ENCODE data around the gene STK24. TPM values are rescaled to one million over a fixed set of nuclear protein-coding genes. Genes with fewer than 3 reads are reported as not detected.
"Not testable (repeated sequence)": the region's sequence is repeated elsewhere in the genome, so short reads cannot be mapped to it uniquely, and the experiment has no call there.

Gene STK24
- total RNA-seq, 1 experiment from 2014 or later = 121 TPM

DNA sequence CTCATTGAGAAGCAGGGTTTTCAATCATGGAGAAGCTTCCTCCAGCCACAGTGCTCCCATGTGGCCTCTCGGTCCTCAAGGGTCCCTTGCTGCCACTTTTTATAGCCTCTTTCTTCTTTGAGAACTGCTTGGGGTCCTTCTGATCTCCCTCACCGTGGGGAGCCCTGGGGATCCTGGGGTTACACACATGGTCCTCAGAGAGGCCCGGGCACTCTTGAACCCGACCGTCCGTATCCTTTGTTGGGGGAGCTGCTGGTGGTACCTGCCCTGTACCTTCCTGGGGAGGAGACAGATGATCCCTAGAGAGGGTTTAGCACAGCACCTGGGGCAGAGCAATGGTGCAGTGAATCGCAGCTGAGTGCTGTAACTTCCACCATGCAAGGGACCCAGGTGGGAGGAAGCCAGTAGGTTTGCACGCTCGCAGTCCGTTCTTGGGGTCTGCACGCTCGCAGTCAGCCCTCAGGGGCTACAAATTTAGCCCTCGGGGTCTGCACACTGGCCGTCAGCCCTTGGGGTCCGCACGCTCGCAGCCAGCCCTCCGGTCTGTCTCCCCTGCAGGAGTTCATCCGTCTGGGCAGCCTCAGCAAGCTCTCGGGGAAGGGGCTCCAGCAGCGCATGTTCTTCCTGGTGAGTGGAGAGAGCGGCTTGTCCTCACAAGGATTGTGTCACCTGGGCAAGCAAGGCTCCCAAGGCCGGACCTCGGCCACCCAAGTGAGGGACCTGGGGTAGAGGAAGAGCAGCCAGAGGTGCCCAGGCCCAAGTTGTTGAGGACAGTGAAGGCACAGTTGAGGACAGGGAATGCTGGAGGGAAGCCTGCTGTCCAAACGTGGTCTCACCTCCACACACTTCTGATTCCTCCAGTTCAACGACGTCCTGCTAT is 138.4 kb downstream of the STK24 start:
- DNase-seq (ENCODE audit: low spot score) = no peak

DNA sequence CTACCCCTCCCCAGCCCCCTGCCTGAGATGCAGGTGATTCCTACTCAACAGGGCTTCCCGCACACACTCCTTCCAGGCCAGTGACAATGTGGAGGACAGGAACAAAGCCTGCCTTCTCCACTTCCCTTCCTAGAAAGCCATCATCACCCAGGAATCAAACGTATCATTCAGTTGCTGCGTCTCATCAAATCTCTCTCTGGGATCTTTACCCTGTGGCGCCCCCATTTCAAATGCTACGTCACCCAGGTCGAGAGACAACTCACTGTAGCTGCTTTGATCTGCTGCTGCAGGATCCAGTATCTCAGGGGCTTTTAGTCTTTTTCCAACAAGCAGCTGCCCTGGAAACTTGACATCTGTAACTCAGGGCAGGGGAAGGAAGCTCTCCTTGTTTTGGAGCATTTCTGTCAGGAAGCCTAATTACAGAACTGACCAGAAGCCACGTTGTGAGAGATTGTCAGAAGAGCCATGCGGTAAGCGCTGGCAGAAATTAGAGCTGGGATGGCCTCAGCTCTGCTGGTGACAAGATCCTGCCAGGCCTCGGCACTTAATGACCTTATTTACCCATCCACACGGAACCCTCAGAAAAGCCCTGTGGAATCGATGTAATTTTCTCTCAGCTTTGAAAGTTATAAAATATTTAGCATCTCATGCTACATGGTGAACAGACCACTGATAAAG is 140.5 kb downstream of the STK24 start:
- no peak for DNase-seq (ENCODE audit: low spot score)

DNA sequence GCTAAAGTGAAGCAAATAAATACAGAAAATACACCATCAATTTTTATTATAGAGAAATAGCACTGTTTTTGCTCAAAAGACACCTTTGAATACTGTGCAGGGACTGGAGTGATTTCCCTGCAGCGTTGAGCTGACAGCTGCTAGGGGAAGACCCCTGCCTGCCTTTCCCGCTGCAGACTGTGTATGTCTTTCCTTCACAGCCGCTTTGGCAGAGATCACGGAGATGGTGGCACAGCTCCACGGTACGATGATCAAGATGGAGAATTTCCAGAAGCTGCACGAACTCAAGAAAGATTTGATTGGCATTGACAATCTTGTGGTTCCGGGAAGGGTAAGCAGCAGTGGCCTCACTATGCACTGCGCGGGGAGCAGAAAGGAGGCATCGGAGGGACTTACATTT is 141.5 kb downstream of the STK24 start:
- DNase-seq (ENCODE audit: low spot score) = no peak

- no peak for DNase-seq (ENCODE audit: low spot score)
Measured at GRCh38 chr13:98434060-98434459, 142.8 kb downstream of the STK24 start.

DNA sequence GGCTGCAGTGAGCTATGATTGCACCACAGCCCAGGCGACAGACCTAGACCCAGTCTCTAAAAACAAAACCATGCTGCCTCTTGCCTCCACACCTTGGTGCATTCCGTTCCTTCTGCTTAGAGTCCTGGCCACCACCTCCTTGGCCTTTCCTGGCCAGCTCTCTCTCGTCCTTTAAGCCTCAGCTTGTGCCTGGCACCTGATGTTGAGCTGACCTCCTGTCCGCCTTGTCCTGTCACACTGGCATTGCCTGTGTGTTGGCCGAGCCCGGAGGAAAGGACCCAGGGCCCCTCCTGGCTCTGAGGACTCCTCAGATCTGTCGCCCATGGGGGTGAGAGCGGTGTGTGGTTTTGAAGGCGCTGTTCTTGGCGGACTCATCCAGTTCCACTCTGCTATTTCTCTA is 143.3 kb downstream of the STK24 start:
- no peak for DNase-seq (ENCODE audit: low spot score)

DNA sequence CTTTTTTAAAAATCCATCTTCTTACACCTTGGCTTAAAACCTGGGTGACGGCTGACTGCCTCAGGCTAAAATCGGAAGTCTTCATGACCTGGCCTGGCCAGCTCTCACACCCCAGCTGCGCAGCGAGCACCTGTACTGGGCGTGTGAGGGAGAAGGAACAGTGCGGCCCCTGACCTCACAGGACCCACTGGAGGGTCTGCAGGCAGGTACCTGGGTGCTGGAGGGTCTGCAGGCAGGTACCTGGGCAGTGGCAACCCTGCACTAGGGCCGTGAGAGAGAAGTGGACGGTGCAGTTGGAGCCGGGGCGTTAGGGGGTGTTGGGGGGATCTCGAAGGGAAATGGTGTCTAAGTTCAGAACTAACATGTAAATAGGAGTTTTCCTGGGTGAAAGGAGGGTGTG is 144.3 kb downstream of the STK24 start:
- DNase-seq (ENCODE audit: low spot score) = no peak

DNA sequence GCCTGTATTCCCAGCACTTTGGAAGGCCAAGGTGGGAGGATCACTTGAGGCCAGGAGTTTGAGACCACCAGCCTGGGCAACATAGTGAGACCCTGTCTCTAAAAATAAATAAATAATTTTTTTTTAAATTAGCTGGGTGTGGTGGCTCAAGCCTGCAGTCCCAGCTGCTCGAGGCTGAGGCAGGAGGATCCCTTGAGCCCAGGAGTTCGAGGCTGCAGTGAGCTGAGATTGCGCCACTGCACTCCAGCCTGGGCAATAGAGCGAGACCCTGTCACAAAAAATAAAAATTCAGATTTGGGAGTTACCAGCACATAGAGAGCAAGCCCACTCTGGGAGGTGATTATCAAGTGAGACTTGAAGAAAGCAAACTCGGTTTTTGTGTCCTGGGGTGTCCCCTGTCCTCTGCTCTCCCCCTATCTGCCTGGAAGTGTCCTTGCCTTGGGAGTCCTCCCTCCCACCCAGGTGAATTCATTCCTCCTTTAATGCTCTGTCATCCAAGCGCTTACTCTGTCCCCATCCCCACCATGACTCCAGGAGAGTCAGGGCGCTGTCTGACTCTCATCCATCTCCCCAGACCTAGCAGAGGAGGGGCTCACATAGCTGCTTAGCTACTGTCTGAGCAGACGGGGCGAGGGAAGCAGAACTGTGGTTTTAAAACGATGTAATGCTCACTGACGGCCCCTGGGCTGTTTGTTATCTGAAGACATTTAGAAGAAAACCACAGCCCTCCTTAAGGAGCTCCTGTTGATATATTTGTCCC is 146.8 kb downstream of the STK24 start:
- no peak for DNase-seq (ENCODE audit: low spot score)

GRCh38 chr13:98429531-98429930 is 147.4 kb downstream of the STK24 start:
- DNase-seq (ENCODE audit: low spot score) = no peak

- no peak for DNase-seq (ENCODE audit: low spot score)
Measured at GRCh38 chr13:98429081-98429480, 147.8 kb downstream of the STK24 start.

DNA sequence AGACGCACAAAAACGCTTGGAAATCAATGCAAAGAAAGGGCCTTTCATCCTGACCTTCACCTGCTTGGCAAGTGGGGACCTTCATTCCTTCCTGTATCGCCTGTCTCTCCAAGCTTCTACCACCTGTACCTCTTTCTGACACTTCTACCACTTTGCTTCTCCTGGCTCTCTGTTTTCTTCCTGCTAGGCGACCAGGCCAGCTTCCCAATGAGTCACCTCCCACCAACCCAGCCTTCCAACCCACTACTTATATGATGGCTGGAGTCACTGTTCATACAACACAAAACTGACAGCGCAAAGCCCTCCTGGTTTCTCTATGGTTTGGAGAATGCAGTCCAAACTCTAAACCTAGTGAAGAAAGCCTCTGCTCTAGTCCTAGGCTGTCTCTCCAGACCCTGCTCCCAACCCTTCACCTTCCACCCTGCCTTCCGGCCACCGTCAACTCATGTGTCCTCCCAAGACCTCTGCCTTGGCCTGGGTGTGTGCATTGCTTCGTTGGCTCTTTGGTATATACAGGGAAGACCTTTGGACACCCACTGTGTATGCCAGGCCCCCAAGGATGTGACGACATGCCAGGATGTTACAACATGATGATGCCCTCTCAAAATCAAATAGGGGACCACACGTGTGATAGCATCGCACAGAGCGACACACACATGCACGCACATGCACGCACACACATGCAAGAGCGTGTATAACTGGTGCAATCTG is 148.5 kb downstream of the STK24 start:
- DNase-seq (ENCODE audit: low spot score) = no peak

- DNase-seq (ENCODE audit: low spot score) = no peak
Measured at GRCh38 chr13:98427331-98427995, 149.4 kb downstream of the STK24 start.

- no peak for DNase-seq (ENCODE audit: low spot score)
Measured at GRCh38 chr13:98423417-98423816, 153.5 kb downstream of the STK24 start.

DNA sequence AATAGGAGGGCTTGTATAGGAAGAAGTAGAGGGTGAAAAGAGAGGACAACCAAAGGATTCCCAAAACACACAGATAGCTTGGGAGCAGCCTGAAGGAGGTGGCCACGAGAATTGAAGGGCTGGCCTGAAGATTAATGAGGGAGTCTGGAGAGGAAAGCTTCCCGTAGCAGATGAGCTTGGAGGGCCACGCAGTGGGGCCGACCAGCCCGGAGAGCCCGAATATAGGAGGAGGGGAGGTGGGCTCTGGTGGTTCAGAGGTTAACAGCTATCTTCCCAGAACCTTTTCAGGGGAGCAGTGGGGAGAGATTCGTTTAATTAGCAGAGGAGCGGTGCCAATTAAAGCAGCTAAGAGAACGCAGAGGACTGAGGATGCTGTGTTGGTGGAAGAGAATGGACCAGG is 154.9 kb downstream of the STK24 start:
- no peak for DNase-seq (ENCODE audit: low spot score)

GRCh38 chr13:98420554-98421175 is 156.2 kb downstream of the STK24 start:
- DNase-seq (ENCODE audit: low spot score) = no peak

DNA sequence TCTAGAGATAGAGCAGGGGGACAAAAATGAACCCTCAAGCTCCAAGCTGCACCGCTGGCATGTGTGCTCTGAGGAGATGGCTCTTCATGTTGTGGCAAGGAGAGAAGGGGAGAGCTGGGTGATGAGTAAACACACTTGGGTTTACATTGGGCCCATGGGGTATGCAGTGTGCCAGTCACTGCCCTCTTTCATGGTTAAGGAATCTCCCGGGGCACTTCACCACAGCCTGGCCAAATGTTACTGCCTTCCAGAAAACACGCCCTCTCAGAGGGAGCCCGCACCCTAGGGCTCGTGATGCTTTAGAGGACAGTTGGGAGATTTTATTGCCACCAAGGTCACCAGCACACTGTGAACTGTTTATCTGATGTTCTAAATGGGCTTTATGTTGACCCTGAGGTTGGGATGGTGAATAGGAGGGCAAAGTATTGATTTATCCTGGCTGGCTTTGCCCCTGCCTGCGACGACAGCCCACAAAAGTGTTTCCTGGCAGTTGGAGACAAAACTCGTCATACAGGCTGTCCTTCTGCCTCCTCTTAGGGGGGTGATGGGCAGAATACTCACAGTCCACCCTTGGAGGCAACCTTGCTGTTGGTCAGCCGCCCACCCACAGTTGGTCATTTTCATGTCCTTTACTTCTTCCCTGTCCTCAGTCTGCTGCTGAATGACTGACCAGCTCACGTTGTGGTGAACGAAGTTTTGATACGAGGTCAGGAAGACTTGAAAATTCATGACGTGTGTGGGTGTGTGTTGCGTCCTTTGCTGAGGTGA is 156.9 kb downstream of the STK24 start:
- no peak for DNase-seq (ENCODE audit: low spot score)

GRCh38 chr13:98416408-98416807 is 160.5 kb downstream of the STK24 start:
- no peak for DNase-seq (ENCODE audit: low spot score)

DNA sequence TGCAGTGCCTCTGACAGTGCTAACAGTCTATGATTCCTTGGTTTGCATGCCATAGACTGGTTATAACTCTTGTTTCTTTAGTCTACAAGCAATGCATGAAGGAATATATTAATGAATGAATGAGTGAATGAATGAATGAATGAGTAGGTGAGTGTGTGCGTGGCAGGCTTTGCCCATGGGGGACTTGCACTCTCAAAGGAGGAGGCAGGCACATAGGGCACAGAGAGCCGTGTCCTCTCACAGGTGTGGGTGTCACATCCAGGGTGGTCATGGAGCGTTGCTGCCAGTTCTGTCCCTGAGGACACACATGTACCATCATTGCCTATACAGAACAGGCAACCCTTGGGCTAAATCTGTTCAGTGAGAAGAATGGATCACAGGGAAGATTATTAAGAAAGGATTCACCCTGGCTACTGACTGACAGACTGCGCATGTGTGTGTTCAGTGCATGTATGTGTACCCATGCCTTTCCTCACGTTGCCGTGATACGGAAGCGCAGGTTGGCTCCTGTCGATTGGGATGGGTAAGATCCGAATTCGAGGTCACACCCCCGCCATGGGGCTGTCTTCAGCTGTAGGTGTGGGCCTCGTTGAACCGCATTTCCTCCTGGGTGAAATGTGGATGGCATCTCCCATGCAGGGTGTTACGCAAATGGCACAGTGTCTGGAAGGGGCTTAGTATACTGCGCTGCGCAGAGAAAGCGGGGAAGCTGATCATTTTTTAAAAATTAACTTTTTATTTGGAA is 161.4 kb downstream of the STK24 start:
- DNase-seq (ENCODE audit: low spot score) = no peak

DNA sequence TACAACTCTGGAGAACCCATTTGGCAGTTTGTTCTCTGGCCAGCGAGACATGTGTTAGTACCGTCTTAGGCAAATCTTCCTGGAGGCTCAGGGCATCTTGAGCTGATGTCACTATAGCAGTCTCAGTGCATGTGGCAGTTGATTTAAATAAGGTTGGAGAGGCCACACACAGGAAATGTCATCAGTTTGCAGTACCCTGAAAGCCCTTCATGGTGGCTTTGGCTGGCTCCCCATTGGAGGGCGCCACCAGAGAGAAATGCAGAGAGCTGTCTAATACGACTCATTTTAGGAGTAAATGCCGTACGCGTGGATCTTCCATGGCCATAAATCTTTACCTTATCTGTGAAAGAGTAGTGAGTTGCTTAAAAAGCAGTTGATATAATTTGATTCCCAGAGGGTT is 163.1 kb downstream of the STK24 start:
- no peak for DNase-seq (ENCODE audit: low spot score)

GRCh38 chr13:98413278-98413677 is 163.6 kb downstream of the STK24 start:
- DNase-seq (ENCODE audit: low spot score) = not testable (repeated sequence)
